ENCODE results near the gene FOXJ1.

The FOXJ1 gene

DNA sequence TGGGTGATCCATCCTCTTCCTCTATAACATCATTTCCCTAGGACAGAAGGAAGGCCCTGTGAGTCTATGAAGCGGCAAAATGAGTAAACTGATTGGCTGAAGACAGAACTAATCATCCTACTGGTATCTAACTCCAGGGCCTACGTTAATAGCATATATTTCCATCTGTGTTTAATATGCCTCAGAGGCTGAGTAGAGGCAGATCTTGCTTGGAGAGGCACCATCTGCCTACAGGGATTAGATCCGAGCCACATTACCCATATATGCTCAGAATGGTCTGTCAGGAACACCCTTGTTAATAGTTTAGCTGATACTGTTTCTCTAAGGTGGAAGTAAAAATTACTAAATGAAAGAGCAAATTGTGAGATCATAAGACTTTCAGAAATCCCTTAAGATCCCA is 13.2 kb upstream of the FOXJ1 start:
- TF ChIP-seq, protein P1, sequence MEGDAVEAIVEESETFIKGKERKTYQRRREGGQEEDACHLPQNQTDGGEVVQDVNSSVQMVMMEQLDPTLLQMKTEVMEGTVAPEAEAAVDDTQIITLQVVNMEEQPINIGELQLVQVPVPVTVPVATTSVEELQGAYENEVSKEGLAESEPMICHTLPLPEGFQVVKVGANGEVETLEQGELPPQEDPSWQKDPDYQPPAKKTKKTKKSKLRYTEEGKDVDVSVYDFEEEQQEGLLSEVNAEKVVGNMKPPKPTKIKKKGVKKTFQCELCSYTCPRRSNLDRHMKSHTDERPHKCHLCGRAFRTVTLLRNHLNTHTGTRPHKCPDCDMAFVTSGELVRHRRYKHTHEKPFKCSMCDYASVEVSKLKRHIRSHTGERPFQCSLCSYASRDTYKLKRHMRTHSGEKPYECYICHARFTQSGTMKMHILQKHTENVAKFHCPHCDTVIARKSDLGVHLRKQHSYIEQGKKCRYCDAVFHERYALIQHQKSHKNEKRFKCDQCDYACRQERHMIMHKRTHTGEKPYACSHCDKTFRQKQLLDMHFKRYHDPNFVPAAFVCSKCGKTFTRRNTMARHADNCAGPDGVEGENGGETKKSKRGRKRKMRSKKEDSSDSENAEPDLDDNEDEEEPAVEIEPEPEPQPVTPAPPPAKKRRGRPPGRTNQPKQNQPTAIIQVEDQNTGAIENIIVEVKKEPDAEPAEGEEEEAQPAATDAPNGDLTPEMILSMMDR (IDR thresholded peaks at IDR 0.05) = no peak
- H3K4me3 ChIP-seq = no peak overlapping the region
- no peak overlapping the region for H3K27ac ChIP-seq
- DNase-seq (ENCODE audit: low spot score) = no peak

DNA sequence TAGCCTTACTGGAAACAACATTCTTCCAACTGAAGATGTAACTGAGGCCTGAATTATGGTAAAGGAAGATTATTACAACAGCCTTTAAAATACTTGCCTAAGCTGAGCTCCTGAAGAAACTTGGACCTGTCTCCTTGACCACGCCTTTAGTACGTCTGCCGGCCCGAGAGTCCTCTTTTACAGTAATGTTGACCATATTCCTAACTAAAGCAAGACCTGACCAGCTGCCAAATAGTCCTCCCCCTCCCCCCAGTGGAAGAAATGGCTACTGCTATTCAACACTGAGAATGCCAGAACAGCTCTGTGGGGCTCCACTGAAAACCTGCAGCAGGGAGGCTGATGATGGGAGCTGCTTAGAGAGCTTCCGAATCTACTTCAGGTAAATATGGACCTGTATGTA is 12.6 kb upstream of the FOXJ1 start:
- H3K27ac ChIP-seq = no peak overlapping the region
- DNase-seq (ENCODE audit: low spot score) = peak; percentile 17
- H3K4me3 ChIP-seq = no peak overlapping the region
- TF ChIP-seq, protein P1 (IDR thresholded peaks at IDR 0.05) = no peak

GRCh38 chr17:76153202-76153601 is 12.2 kb upstream of the FOXJ1 start:
- H3K4me3 ChIP-seq = no peak overlapping the region
- H3K27ac ChIP-seq = no peak overlapping the region
- DNase-seq (ENCODE audit: low spot score) = peak; percentile 4
- TF ChIP-seq, protein P1 (IDR thresholded peaks at IDR 0.05) = no peak

DNA sequence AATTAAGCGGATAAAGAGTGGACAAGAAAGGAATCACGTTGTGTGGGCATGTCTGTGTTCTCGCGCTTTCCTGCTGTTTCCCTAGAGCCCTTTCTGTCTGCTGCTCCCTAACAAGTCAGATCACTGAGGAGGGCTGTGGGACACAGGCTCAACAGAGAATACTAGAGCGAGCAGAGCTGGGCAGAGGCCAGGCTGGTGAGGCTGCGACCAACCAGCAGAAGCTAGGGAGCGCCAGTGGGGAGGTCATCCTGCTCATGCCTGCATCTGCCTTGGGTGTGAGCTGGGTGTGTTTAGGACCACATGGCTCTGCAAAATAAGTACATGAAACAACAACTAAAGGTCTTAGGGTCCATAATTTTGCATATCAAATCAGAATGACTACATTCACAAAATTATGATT is 11.5 kb upstream of the FOXJ1 start:
- TF ChIP-seq, protein P1 (IDR thresholded peaks at IDR 0.05) = no peak
- Histone ChIP-seq H3K4me3 (no peak overlapping the region), H3K27ac (no peak overlapping the region)
- no peak for DNase-seq (ENCODE audit: low spot score)

DNA sequence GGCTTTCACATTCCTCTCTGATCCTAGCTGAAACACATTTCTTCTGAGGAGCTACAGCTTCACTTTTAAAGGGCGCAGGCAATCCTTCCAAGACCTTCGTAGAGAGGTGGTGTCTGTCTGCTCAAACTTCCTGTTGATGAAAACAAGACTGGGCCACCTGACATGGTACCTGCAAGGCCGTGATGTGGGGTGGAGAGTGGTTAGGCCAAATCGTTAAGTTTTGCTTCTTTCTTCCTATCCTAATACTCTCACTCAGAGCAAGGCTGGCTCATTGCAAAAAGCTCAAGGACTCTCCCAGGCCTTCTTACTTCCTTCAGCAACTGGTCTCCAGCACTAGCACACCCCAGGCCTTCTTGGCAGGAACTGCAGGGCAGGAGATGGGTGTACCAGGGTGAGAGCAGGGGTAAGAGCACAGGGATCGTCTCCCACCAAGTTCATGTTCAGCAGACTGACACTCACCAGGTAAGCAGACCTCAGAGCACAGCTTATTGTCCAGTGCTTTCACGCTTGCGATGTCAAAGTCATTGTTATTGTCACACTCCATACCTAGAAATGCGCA is 10.9 kb upstream of the FOXJ1 start:
- TF ChIP-seq, protein P1 (IDR thresholded peaks at IDR 0.05) = no peak
- DNase-seq (ENCODE audit: low spot score) = no peak
- Histone ChIP-seq H3K27ac (no peak overlapping the region), H3K4me3 (no peak overlapping the region)

GRCh38 chr17:76150712-76151622 is 9.9 kb upstream of the FOXJ1 start:
- TF ChIP-seq, protein P1 (IDR thresholded peaks at IDR 0.05) = no peak
- no peak for DNase-seq (ENCODE audit: low spot score)
- no peak overlapping the region for H3K4me3 ChIP-seq
- no peak overlapping the region for H3K27ac ChIP-seq

- TF ChIP-seq, protein P1 (IDR thresholded peaks at IDR 0.05) = no peak
- DNase-seq (ENCODE audit: low spot score) = no peak
- no peak overlapping the region for H3K4me3 ChIP-seq
- H3K27ac ChIP-seq = no peak overlapping the region
Observed at GRCh38 chr17:76149214-76149613, 8.2 kb upstream of the FOXJ1 start.

Measured in coronary artery (tissue), 2 donors.